ENCODE data around the gene BRSK2.

Gene BRSK2

DNA sequence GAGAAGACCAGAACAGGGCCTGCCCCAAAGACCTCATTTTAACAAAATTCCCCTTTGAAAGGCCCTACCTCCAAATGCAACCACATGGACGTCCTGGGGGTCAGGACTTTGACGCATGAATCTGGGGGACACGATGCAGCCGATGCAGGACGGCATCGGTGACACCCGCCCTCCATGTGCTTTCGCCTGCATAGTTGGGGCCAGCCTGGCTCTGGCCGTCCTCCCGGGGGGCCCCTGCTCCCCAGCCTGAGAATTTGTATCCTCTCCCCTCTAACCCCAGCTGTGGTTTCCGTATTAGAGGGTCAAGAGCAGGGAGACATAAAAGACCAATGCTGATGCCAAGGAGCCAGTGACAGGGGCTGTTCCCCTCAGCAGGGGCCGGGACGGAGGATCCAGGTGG, 18.4 kb upstream of the BRSK2 start:
- DNase-seq (ENCODE audit: extremely low read depth, insufficient read length), result no peak
- TF ChIP-seq, protein P1, sequence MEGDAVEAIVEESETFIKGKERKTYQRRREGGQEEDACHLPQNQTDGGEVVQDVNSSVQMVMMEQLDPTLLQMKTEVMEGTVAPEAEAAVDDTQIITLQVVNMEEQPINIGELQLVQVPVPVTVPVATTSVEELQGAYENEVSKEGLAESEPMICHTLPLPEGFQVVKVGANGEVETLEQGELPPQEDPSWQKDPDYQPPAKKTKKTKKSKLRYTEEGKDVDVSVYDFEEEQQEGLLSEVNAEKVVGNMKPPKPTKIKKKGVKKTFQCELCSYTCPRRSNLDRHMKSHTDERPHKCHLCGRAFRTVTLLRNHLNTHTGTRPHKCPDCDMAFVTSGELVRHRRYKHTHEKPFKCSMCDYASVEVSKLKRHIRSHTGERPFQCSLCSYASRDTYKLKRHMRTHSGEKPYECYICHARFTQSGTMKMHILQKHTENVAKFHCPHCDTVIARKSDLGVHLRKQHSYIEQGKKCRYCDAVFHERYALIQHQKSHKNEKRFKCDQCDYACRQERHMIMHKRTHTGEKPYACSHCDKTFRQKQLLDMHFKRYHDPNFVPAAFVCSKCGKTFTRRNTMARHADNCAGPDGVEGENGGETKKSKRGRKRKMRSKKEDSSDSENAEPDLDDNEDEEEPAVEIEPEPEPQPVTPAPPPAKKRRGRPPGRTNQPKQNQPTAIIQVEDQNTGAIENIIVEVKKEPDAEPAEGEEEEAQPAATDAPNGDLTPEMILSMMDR (IDR thresholded peaks at IDR 0.05; ENCODE audit: insufficient read depth, low read length, poor library complexity, severe bottlenecking), result no peak
- H3K27me3 ChIP-seq (replicated peaks; ENCODE audit: control insufficient read depth, insufficient read depth, low read length), result no peaks in the 10 kb centered on the region
- H3K36me3 ChIP-seq (ENCODE audit: control insufficient read depth, insufficient read depth, low read length), result no peaks in the 10 kb centered on the region
- H3K4me3 ChIP-seq (replicated peaks; ENCODE audit: low read depth, low read length), result no peak overlapping the region

DNA sequence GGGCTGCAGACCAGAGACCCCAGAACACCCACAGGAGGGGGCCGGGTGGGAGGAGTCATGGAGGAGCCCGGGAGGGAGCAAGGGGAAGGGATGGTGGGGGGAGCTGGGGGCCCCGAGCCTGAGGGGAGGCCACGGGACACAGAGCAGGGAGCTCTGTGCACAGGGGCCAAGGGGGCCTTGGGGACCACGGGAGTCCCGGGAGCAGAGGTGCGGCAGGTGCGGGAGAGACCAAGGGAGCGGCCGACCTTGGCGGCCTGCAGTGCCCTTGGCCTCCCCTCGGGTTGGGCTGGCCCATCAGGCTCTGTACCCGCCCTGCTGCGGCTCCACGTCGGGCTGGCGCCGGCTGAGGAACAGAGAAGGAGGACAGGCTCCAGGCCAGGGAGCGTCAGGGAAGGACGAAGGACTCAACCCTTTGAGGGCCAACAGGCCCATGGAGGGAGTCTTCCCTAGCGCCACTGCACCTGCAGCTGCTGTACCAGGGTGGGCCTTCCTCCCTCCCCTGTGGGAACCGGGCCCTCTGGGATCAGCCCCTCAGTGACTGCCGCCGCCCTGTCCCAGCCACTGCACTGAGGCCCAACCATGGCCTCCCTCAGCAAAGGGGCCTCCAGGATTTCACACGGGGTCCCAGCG, 17.8 kb upstream of the BRSK2 start:
- no peaks in the 10 kb centered on the region for H3K27me3 ChIP-seq (replicated peaks; ENCODE audit: control insufficient read depth, insufficient read depth, low read length)
- H3K36me3 ChIP-seq (ENCODE audit: control insufficient read depth, insufficient read depth, low read length), result no peaks in the 10 kb centered on the region
- TF ChIP-seq, protein P1 (IDR thresholded peaks at IDR 0.05; ENCODE audit: insufficient read depth, low read length, poor library complexity, severe bottlenecking), result no peak
- no peak for DNase-seq (ENCODE audit: extremely low read depth, insufficient read length)
- H3K4me3 ChIP-seq (replicated peaks; ENCODE audit: low read depth, low read length), result no peak overlapping the region

DNA sequence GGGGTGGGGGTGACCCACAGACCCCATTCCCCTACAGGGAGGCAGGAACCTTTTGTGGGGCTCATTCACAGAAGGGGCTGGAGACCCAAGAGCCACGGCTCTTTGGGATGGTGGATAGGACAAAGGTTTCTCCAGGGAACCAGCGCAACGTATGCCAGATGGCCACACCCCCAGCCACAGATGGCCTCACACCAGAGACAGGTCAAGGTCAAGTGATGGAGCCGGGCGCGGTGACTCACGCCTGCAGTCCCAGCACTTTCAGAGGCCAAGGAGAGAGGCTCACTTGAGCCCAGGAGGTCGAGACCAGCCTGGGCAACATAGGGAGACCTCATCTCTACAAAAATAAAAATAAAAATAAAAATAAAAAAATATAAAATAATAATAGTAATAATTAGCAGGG, 17.1 kb upstream of the BRSK2 start:
- Histone ChIP-seq H3K27me3 (replicated peaks; ENCODE audit: control insufficient read depth, insufficient read depth, low read length) (no peaks in the 10 kb centered on the region), H3K36me3 (ENCODE audit: control insufficient read depth, insufficient read depth, low read length) (no peaks in the 10 kb centered on the region), H3K4me3 (replicated peaks; ENCODE audit: low read depth, low read length) (no peak overlapping the region)
- TF ChIP-seq, protein P1 (IDR thresholded peaks at IDR 0.05; ENCODE audit: insufficient read depth, low read length, poor library complexity, severe bottlenecking), result no peak
- no peak for DNase-seq (ENCODE audit: extremely low read depth, insufficient read length)

DNA sequence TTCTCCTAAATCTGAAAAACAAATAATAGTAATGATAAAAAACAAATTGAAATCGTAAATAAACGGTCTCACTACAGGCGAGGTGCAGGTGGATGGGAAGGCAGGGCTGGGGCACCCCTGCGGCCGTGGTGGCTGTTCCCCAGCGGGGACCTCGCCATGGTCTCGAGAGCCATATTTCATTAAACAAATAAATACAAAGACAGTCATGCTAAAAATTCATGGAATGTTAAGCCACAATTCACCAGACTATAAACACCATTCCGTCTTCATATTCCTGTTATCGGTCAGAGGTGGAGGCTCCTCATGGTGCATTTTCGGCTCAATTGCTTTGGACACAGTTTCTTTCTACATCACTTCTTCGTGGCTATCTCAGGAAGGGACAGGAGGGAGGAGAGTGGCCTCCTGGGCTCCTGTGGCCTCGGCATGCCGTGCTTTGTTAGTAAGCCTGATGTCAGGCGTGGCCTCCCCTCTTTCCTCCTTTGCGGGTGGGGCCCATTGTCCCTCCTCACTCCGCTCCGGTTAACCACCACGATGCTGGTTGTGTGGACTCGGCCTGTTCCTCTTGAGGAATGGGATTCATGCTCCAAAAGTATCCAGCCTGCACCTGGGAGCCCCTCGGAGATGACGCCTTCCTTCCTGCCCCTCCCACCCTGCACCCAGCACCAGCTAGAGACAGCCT, 16.1 kb upstream of the BRSK2 start:
- H3K4me3 ChIP-seq (replicated peaks; ENCODE audit: low read depth, low read length), result no peak overlapping the region
- DNase-seq (ENCODE audit: extremely low read depth, insufficient read length), result no peak
- TF ChIP-seq, protein P1 (IDR thresholded peaks at IDR 0.05; ENCODE audit: insufficient read depth, low read length, poor library complexity, severe bottlenecking), result no peak
- H3K36me3 ChIP-seq (ENCODE audit: control insufficient read depth, insufficient read depth, low read length), result no peaks in the 10 kb centered on the region
- no peaks in the 10 kb centered on the region for H3K27me3 ChIP-seq (replicated peaks; ENCODE audit: control insufficient read depth, insufficient read depth, low read length)

DNA sequence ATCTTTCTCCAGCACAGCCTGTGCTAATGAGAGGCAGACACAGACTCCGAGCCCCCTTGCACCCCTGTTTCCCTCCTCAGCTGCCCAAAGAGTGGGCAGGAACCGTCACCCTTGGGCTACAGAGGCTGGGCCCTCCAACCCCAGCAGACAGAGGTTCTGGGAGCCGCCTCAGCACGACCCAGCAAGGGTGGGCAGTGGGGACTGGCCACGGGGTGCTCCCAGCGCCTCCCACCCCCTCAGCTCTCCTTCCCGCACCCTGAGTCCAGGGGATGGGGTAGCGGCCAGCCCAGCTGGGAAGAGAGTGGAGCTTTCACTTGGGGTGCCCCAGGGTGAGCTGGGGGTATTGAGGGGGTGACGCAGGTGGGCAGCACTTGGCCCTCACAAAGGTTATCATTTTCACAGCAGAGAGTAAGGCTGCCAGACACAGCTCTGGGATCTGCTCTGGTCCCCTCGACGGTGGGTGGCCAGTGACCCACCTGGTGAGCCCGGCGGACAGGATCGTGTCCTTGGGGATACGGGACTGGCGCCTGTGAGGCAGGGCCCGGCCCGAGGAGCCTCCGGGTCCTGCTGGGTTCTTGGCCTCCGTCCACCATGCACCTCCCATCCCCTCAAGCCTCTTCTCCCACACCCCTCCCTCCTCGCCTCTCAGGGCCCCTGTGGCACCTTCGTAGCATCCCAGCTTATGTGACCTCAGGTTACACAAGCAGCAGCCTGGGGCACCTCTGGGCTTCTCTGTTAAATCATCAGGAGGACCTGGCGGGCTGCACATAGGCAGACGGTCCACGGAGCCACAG, 14.4 kb upstream of the BRSK2 start:
- DNase-seq (ENCODE audit: extremely low read depth, insufficient read length), result no peak
- no peaks in the 10 kb centered on the region for H3K36me3 ChIP-seq (ENCODE audit: control insufficient read depth, insufficient read depth, low read length)
- no peaks in the 10 kb centered on the region for H3K27me3 ChIP-seq (replicated peaks; ENCODE audit: control insufficient read depth, insufficient read depth, low read length)
- TF ChIP-seq, protein P1 (IDR thresholded peaks at IDR 0.05; ENCODE audit: insufficient read depth, low read length, poor library complexity, severe bottlenecking), result no peak
- H3K4me3 ChIP-seq (replicated peaks; ENCODE audit: low read depth, low read length), result no peak overlapping the region

Data from GM06990 (cell line).